Brain pericyte (primary cell): ENCODE data around the gene NSUN3.
"Not testable (repeated sequence)": the region's sequence is repeated elsewhere in the genome, so short reads cannot be mapped to it uniquely, and the experiment has no call there.

Experiments used
- DNase-seq: peaks from one replicate; pipeline ENCODE4 v3.0.0-alpha.2; 2012; ENCODE audit warnings: low read depth, low spot score

The NSUN3 gene

DNA sequence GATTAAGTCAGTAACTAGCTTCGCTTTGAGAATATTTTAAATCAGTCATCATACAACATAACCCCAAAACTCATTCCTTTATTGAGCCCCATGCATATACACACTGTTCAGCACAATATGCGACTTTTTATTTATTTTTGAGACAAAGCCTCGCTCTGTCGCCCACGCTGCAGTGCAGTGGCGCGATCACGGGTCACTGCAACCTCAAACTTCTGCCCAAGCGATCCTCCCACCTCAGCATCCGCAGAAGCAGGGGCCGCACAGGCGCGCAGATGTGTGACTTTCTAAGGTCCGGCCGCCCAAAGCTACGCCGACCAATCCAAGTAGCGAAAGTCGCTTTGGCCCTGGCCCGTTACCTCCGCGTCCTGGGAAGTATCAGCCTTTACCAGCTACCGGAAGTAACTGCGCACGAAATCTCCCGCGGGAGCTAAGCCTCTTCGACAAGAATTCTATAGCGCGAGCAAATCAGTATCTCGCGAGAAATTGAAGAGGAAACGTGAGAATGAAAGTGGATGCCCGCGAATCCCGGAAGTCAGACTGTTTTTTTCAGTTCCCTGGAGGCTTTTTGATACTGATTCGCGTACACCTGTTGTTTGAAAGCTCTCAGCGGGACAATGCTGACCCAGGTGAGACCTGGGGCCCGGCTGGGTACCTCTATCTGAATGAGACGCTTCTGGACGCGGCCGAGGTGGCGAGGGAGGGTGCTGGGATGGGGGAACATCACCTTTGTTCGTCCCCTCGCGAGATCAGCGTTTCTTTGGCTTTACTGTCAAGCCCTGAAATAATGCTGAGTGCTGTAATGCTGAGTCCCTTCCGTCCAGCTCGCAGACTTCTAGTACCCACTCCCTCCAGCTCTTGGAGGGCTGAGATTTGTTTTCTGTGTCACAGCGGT, at the start of gene NSUN3, which contains the start of gene DHFR2:
NSUN3 (plus strand) TSS at position 549 of the 892 bp plus-strand sequence; CDS start at position 615, 66 bp downstream.
DHFR2 (minus strand) TSS at position 404 of the 892 bp plus-strand sequence. CDS start 1,405 bp downstream, outside the sequence.
- DNase-seq: peak; percentile 83

DNA sequence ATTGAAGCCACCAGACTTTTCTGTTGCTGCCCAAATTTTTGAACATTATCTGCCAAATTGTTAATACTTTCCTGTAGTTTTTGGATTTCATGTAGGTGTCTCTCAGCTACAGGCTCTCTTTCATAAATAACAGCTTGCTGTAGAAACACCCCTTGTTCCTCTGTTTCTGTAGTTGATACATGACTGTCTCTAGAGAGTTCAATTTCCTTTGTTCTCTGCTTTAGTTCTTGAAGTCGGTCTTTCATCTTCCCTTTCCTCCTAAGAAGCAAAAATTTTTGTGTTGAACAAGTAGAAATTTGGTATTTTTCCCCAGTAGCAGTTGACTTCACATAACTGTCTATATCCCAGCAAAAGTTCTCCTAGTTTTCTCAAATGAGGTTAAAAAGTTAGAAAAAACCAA, 47.8 kb upstream of the NSUN3 start:
- DNase-seq: no peak

DNA sequence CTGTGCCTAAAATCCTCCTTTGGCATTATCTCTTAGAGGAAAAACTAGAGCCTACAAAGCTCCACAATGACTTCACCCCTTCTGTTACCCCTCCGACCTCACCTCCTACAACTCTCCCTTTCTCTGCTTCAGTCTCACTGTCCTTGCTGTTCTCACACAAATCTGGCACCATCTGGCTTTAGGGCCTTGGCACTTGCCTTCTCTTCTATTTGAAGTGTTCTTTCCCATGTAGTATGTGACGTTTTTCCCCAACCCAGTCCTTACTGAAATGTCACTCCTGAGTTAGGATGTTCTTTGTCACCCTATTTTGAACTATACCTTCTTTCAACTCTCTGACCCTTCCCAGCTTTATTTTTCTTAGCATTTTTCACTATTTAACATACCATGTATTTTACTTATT, 43.2 kb upstream of the NSUN3 start:
- DNase-seq: no peak

DNA sequence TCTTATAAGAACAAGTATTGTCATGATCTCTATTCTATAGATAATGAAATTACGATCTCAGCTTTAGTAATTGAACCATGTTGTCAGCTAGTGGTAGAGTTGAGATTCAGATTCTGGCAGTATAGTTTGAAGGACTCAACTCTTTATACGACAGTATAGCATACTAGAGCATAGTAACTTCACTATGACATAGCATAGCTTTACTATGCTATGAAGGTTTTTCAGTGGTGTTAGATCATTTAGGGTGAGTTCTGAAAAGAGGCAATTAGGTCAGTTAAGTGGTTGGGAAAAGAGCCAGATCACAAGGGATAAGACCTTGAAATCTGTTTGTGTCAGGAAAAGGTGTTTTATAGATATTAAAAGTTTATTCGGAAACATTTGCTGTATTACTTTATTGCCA, 42.6 kb upstream of the NSUN3 start:
- no peak for DNase-seq

DNA sequence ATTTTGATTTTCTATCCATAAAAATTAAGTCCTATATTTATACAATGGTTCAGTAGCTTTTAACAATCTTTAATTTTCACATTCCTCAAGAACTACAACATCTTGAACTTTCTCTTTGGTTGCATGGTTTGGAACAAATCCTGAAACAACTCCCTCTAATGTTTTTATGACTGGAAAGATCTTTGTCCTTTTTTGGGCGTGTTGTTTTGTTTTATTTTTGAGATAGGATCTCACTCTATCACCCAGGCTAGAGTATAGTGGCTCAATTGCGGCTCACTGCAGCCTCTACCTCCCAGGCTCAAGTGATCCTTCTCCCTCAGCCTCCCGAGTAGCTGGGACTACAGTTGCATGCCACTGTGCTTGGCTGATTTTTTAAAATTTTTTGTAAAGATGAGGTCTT, 38.5 kb upstream of the NSUN3 start:
- DNase-seq: no peak

DNA sequence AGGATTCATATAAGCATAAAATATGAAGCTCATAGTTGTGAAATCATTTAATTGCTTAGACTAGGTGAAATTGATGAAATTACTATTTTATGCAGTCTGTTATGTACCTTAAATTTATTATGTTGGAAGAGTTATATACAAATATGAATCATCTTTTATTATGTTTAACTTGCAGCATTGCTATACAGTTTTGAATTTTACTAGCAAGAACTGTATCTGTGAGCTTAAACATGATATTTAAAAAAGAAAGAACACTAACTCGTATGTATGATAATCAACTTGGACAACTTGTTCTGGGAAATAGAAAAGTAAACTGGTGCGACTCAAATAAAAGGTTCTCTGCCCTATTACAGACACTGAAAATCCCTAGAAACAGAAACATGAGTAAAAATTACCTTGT, 36.2 kb upstream of the NSUN3 start:
- no peak for DNase-seq

DNA sequence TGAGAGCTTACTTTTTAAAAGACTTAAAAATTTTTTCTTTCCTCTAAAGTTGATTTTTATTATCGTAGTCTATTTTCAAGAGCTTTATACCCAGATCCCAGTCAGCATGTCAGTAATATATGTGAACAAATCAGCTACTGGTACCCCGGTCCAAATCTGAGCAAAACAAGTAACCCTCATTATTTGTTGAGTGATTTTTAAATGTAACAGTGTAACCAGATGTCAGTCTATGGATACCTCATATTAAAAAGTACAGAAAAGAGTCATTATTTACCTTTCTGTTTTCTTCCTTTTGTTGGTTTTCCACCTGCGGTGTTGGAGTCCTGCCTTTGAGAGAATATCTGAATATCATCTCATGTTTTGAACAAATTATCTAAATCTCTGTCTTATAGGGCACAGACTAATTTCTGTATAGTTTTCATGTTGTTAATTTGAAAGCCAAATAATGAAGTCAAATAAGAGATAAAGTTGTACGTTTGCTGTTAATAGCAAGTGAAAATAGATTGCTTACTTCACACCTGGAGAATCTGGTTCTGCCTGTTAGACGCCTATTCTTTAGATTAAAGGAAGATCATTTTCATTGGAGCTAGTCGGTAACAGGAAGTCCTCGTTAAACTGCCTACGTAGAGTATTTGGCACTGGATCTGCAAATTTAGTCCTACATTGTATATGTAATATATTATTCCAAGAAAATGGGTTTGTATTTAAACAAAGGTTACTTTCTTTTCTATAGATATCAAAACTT, 34.6 kb upstream of the NSUN3 start, which contains the start of gene STX19:
STX19 (minus strand) TSS at position 505 of the 745 bp plus-strand sequence. CDS start 13,328 bp downstream, outside the sequence.
- DNase-seq: no peak

DNA sequence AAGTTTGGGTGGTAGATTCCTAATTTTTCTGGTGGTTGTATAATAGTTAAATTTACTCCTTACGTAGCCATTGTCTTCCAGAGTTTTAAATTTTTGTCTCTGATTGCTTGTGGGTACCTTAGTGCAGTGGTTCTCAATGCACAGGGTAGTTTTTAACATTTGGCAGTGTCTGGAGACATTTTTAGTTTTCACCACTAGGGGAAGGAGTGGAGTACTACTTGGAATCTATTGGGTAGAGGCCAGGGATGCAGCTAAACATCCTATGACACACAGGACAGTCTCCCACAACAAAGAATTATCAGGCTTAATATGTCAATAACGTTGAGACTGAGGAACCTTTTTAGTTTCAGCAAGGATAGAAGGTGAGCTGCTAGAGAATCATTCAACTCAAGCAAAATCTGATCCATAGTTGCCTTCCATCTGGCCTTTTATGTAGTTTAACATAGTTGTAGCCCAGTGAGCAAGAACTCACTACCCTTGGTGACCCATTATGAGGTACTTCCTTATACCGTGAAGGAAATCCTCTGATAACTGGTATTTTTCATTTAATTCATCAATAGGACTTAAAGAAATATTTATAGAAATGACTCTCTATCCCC, 25.9 kb upstream of the NSUN3 start:
- no peak for DNase-seq

DNA sequence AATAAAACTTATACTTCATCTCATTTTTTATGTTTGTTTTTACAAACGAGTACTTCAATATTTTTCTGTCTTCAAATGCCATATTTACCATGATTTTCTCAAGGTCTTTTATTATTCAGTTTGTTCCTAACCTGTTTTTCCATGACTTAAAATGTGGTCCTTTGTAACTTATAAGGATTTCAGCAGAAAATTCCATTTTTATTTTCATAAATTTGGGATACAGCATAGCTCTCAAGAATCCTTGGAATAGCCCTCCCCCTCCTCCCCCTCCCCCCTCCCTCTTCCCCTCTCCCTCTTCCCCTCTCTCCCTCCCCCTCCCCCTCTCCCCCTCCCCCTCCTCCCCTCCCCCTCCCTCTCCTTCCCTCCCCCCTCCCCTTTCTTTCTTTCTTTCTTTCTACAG, 19.6 kb upstream of the NSUN3 start:
- no peak for DNase-seq

DNA sequence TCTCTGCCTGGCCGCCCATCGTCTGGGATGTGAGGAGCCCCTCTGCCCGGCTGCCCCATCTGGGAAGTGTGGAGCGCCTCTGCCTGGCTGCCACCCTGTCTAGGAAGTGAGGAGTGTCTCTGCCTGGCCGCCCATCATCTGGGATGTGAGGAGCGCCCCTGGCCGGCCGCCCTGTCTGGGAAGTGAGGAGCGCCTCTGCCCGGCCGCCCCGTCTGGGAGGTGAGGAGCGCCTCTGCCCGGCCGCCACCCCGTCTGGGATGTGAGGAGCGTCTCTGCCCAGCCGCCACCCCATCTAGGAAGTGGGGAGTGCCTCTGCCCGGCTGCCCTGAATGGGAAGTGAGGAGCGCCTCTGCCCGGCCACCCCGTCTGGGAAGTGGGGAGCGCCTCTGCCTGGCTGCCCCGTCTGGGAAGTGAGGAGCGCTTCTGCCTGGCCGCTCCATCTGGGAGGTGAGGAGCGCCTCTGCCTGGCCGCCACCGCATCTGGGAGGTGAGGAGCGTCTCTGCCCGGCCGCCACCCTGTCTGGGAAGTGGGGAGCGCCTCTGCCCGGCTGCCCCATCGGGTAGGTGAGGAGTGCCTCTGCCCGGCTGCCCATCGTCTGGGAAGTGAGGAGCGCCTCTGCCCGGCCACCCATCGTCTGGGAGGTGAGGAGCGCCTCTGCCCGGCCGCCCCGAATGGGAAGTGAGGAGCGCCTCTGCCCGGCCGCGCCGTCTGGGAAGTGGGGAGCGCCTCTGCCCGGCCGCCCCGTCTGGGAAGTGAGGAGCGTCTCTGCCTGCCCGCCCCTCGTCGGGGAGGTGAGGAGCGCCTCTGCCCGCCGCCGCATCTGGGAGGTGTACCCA, 18.5 kb upstream of the NSUN3 start:
- not testable (repeated sequence) for DNase-seq

DNA sequence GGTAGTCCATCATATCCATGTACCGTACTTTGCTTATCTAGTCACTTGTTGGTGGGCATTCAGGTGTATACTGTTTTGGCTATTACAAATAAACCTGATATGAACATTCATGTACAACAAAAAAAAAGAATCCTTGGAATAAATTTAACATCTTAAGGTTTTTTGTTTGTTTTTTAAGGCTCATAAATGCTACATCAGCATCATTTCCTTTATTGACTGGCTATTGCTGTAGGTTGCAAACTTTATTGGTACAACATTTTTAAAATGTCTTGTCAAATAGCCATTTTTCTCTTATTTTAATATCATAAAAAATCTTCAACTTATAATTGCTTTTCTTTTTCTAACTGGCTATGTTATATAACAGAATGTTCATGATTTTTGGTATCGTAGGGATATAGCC, 16.3 kb upstream of the NSUN3 start:
- no peak for DNase-seq

DNA sequence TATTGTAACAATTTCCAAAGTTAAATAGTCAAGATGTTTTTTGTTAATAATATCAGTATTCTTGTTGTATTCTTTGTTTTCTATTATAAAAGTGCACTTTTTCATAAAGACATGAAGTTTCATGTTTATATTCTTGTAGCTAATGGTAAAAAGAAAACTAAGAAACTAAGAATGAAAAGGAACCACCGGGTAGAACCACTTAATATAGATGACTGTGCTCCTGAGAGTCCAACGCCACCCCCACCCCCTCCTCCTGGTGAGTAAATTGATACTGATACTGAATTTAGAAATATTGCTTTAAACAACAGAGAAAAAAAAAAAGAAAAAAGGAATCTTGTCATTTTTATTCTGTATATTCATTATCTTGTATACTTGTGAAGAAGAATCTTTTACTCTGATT, 13.6 kb upstream of the NSUN3 start:
- DNase-seq: no peak

DNA sequence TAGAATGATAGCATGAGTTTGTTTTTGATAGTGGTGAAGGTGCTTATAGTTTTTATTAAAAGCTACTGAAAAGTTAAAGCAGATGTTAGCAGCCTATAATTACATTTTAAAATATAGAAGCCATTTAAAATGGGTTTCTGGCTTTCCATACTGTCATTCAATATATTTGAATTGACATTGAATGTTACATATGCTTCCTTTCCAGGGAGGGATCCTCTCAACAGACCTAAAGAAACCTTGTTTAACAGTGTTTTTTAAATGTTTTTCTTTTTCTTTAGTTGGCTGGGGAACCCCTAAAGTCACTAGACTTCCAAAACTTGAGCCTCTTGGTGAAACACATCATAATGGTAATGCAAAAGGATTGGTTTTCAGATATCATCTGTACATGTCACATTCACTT, 12.3 kb upstream of the NSUN3 start:
- DNase-seq: no peak

DNA sequence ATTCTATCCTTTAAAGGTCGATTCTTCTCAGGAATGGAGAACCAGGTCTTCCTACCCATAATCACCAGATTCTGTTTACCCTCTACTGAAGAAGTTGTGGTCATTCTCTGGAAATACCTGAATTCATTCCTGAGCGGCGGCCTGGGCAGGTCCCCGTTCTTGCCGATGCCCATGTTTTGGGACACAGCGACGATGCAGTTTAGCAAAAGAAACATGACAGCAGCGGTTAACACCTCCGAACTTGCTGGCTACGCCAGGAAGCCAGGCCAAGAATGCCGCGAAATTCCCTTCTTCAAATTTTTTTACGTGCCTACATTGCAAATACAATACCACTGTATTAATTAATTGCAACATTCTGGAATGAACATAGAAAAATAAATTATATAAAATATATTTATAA, 1.6 kb upstream of the NSUN3 start:
- no peak for DNase-seq

DNA sequence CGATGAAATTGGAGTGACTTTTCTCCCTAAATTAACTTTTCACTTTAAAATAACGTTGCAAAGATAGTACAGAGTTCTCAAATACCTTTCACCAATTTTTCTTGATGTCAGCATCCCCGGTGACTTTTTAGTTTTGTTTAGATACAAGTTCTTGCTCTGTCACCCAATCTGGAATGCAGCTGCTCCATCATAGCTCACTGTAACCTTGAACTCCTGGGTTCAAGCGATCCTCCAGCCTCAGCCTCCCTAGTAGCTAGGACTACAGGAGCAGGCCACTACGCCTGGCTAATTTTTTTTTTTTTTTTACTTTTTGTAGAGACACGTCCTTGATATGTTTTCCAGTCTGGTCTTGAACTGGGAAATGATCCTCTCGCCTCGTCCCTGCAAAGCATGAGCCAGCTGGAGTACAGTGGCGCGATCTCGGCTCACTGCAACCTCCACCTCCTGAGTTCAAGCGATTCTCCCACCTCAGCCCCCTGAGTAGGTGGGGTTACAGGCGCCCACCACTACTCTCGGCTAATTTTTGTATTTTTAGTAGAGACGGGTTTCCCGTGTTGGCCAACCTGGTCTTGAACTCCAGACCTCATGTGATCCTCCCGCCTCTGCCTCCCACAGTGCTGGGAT, 747 bp downstream of the NSUN3 start:
- DNase-seq: no peak

DNA sequence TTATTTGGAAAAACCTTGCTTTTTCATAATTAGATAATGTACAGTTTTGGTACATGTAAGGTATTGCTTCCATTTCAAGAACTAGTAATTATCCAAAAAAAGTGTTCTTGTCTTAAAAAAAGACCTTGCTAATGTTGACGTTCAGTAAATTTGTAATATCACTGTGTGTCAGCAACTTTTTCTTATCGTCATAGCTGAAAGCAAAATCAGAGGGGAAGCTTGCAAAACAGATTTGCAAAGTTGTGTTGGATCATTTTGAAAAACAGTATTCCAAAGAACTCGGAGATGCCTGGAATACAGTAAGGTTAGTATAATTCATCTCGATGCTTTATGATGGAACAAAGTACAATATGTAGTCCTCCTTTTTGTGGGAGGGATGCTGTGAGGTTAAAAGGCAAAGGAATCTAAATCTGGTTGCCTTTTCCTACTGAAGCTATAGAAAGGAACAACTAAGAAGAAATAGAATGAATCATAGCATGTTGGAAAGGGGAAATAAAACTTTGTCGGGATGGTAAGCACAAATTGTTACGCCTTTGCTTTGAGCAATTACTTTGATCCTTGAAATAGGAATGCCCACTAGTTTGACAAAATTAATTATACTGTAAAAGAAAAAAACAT, 1.5 kb downstream of the NSUN3 start:
- no peak for DNase-seq

DNA sequence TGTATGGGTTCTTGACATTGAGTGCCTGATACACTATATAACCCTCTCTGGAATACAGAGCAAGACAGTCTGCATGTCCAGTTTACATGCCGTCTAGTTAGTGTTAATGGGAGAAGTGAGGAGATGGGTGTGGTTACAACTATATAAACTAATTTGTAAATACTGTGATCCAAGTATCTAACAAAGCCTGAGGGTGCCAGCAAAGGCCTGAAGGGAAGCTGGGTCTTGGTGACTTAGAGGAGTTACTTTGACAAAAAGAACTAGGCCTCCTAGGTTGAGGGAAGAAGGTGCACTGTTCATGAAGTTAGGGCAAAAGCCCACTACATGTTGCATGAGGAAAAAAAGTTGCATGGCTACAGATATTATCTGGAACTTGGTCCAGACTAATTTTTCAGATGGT, 2.3 kb downstream of the NSUN3 start:
- no peak for DNase-seq

DNA sequence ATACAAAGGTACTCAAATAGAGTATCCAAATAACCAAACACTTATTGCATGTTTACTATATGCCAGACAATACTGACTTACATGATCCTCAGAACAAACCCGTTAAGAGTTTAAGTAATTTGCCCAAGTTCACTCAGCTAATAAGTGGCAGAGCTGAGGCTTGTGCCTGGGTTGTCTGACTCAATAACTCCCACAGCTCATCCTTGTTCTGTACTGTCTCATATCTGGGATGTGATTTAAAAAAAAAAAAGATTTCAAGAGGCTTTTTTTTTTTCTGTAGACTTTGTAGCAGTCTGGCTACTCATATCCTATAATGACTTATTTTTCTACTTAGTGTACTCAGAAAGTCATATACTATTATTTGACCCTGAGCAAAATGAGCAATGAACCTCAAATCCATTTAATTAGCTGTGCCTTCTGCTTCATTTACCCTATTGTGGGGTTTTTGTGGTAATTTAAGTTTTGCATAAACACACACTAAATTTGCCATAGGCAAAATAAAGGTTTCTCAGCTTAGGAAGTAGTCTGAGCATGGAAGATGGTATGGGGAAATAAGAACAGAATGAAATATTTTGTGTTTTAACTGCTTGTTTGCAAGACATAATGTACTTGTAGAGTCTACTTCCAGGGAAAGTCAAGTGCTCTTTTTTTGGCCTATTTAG, 3.1 kb downstream of the NSUN3 start:
- no peak for DNase-seq

DNA sequence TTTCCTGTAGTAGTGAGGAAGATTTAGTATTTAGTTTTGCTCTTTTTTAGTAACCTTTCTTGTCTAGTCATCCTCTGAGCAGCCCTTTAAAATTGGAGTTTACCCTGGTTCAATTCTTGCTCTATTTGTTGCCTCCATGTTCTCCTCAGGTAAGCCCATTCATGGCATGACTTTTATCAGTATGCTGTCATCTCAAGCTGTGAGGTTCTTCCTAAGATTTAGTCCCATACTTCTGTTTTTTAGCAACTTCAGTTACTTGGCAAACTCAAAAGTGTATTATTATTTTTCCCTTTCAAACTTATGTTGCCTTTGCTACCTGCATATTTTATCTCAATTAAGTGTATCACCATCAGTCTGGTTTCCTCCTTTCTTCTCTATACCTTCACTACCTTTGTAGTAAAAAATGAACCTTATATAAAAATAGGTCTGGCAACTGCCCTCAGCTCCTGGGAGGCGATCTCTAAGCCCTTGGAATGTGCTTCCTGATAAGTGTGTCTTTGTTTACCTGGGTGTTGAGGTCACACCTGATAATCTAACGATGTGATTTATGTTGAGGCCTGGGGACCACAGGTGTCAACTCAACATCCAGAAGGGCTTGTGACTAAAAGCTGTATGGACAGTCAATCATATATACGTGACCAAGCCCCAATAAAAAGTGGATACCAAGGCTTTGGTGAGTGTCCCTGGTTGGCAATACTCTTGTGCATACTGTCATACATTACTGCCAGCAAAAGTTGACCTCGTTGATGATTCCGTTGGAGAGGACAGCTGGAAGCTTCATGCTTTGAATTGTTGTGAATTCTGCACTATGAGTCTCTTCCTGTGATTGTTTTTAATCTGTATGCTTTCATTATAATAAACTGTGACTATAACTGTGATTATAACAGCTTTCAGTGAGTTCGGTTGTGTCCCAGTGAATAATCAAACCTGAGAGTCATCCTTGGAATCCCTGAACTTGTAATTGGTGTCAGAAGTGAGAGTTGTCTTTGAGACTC, 3.9 kb downstream of the NSUN3 start:
- no peak for DNase-seq
